ENCODE measurements around the gene DGCR6L.
"Not testable (repeated sequence)": the region's sequence is repeated elsewhere in the genome, so short reads cannot be mapped to it uniquely, and the experiment has no call there.

DGCR6L gene

GRCh38 chr22:20328569-20328930 is 8.7 kb upstream of the DGCR6L start:
- DNase-seq (ENCODE audit: low spot score); FAIRE-seq: not testable (repeated sequence)

GRCh38 chr22:20325996-20326395 is 6.1 kb upstream of the DGCR6L start:
- FAIRE-seq; DNase-seq (ENCODE audit: low spot score): not testable (repeated sequence)

GRCh38 chr22:20324139-20324516 is 4.3 kb upstream of the DGCR6L start:
- DNase-seq (ENCODE audit: low spot score) (no peak), FAIRE-seq (no peak)

- FAIRE-seq; DNase-seq (ENCODE audit: low spot score): not testable (repeated sequence)
These were observed 1.8 kb upstream of the DGCR6L start for GRCh38 chr22:20321552-20322211.

- not testable (repeated sequence) for DNase-seq (ENCODE audit: low spot score)
- peak; percentile 92 for FAIRE-seq
These were observed 1.0 kb upstream of the DGCR6L start for GRCh38 chr22:20320659-20321551.

- no peak for FAIRE-seq
- peak; percentile 42 for DNase-seq (ENCODE audit: low spot score)
These were observed 667 bp downstream of the DGCR6L start for GRCh38 chr22:20319041-20319744.

- DNase-seq (ENCODE audit: low spot score); FAIRE-seq: not testable (repeated sequence)
These were observed 1.7 kb downstream of the DGCR6L start for GRCh38 chr22:20318043-20318688.

GRCh38 chr22:20317402-20318042 is 2.3 kb downstream of the DGCR6L start:
- FAIRE-seq = peak; percentile 20
- not testable (repeated sequence) for DNase-seq (ENCODE audit: low spot score)

GRCh38 chr22:20316844-20317401 is 2.9 kb downstream of the DGCR6L start:
- no peak for FAIRE-seq
- no peak for DNase-seq (ENCODE audit: low spot score)

GRCh38 chr22:20316217-20316843 is 3.5 kb downstream of the DGCR6L start:
- DNase-seq (ENCODE audit: low spot score) = no peak

GRCh38 chr22:20315337-20316216 is 4.3 kb downstream of the DGCR6L start:
- FAIRE-seq (peak; percentile 23), DNase-seq (ENCODE audit: low spot score) (no peak)

More at GRCh38 chr22:20316217-20316843, 3.5 kb downstream of the DGCR6L start:
- FAIRE-seq = no peak

- not testable (repeated sequence) for DNase-seq (ENCODE audit: low spot score)
- FAIRE-seq = peak; percentile 89
These were observed 5.0 kb downstream of the DGCR6L start for GRCh38 chr22:20314741-20315336.

GRCh38 chr22:20314206-20314605 is 5.7 kb downstream of the DGCR6L start:
- peak; percentile 46 for FAIRE-seq

GRCh38 chr22:20313306-20314077 is 6.4 kb downstream of the DGCR6L start:
- not testable (repeated sequence) for DNase-seq (ENCODE audit: low spot score)
- FAIRE-seq = peak; percentile 40

More at GRCh38 chr22:20314206-20314605, 5.7 kb downstream of the DGCR6L start:
- DNase-seq (ENCODE audit: low spot score) = not testable (repeated sequence)

- DNase-seq (ENCODE audit: low spot score) = no peak
- FAIRE-seq = peak; percentile 65
These were observed 7.3 kb downstream of the DGCR6L start for GRCh38 chr22:20312396-20313191.

- not testable (repeated sequence) for DNase-seq (ENCODE audit: low spot score)
- peak; percentile 81 for FAIRE-seq
These were observed 8.4 kb downstream of the DGCR6L start for GRCh38 chr22:20311249-20312062.

Measured in urothelium cell line (cell line).